ENCODE results near the gene HLA-DQB1.
"Not testable (repeated sequence)": the region's sequence is repeated elsewhere in the genome, so short reads cannot be mapped to it uniquely, and the experiment has no call there.

Gene HLA-DQB1

DNA sequence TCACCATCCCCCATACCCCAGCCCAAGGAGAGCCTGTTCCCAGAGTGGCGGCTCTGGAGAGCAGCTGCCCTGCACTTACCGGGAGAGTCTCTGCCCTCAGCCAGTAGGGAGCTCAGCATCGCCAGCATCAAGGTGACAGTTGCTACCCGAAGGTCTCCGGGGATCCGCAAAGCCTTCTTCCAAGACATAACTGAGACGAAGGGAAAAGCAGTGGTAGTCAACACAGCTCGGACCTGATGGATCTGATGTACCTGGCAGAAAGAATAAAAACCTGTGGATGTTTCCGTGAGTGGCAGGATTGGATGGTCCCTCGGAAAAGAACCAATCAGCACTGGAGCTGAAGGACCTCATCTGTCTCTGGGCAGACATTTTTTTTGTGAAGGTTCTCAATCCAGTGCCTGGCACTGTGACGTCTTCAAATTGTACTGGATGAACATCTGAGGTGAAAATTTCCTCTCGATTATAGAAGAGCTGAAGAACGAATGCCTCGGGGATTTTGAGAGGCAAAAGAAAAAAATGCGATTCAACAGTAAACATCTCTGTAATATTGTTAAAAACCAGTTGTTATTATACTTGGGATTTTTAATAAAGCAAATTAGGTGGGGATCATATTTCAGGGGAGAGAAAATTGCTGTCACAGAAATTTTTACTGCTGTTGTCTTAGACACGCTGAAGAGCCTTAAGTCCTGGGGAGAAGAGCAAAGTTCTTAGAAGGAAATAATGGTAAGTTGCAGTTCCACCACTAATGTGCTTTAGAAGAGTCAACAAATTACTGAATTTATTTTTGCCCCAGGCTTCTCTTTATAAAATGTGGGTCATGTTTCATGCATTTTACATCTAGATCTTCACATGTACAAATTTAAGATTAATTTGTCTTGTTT, at the start of gene HLA-DQB1:
Gene HLA-DQB1 (minus strand): TSS at position 238 of the 881 bp plus-strand sequence. CDS start 50 bp downstream, at position 188.
- H3K27me3 Mint-ChIP-seq = no peaks in the 10 kb centered on the region
- H3K36me3 Mint-ChIP-seq = peaks cover 31% of the 10 kb centered on the region
- H3K4me1 Mint-ChIP-seq = peaks cover 47% of the 10 kb centered on the region
- ATAC-seq (ENCODE audit: low read depth) (peak; percentile 59), DNase-seq (ENCODE audit: low spot score in 2 of 2) (peak; percentile 58 to 65)
- peak within 1 kb of the TSS; percentile 99 for H3K27ac Mint-ChIP-seq
- H3K9me3 Mint-ChIP-seq = no peaks in the 10 kb centered on the region
- H3K4me3 Mint-ChIP-seq = peak within 1 kb of the TSS; percentile 95

DNA sequence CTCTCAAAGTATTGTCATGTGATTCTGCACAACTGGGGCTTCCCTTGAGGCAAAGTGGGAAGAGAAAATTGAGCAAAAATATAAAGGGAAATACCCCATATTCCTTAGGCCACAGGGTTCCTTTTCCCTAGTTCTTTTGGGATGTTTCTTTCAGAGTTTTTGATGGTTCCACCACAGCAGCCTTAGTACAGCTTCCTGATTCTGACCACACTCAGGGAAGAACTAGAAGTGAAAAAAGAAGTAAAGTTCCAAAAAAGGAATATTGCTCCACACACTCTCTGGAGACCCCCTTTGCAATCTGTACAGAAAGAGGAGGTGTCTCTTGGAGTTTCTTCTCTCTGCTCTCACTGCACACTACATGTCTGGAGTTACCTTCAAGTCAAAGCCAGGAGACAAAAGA, 46.8 kb upstream of the HLA-DQB1 start:
- ATAC-seq (ENCODE audit: low read depth) = no peak
- Mint-ChIP-seq H3K27me3 (peaks cover 2% of the 10 kb centered on the region), H3K4me3 (no peak overlapping the region), H3K36me3 (no peaks in the 10 kb centered on the region), H3K27ac (no peak overlapping the region), H3K4me1 (no peaks in the 10 kb centered on the region), H3K9me3 (no peaks in the 10 kb centered on the region)
- DNase-seq (ENCODE audit: low spot score in 2 of 2) = no peak

DNA sequence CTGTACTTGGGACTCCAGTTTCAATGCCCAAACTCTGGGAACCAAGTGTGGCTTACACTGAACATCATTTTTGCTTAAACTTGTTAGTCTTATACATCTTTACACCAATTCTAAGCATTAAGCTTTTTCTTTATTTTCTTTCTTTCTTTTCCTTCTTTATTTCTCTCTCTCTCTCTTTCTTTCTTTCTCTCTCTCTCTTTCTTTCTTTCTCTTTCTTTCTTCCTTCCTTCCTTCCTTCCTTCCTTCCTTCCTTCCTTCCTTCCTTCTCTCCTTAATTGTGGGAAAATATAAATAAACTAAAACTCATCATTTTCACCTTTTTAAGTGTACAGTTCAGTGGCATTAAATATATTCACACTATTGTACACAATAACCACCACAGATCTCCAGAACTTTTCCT, 43.2 kb upstream of the HLA-DQB1 start:
- no peaks in the 10 kb centered on the region for H3K27me3 Mint-ChIP-seq
- ATAC-seq (ENCODE audit: low read depth) = no peak
- H3K4me1 Mint-ChIP-seq = no peaks in the 10 kb centered on the region
- no peak overlapping the region for H3K27ac Mint-ChIP-seq
- H3K36me3 Mint-ChIP-seq = peaks cover 2% of the 10 kb centered on the region
- H3K9me3 Mint-ChIP-seq = peaks cover 2% of the 10 kb centered on the region
- H3K4me3 Mint-ChIP-seq = no peak overlapping the region
- DNase-seq (ENCODE audit: low spot score in 2 of 2) = no peak

DNA sequence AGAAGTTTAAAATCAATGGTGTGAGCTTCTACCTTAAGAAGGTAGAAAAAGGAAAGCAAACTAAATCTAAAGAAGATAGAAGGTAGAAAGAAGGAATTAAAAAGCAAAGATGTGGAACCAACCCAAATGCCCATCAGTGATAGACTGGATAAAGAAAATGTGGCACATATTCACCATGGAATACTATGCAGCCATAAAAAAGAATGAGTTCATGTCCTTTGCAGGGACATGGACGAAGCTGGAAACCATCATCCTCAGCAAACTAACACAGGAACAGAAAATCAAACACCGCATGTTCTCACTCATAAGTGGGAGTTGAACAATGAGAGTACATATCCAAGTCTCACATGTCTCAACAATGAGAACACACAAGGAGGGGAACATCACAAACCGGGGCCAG, 38.7 kb upstream of the HLA-DQB1 start:
- not testable (repeated sequence) for H3K27me3 Mint-ChIP-seq; ATAC-seq (ENCODE audit: low read depth); H3K4me3 Mint-ChIP-seq; H3K27ac Mint-ChIP-seq; H3K36me3 Mint-ChIP-seq; H3K4me1 Mint-ChIP-seq; DNase-seq (ENCODE audit: low spot score in 2 of 2); H3K9me3 Mint-ChIP-seq

- DNase-seq (ENCODE audit: low spot score in 2 of 2) = no peak
- H3K36me3 Mint-ChIP-seq = peaks cover 2% of the 10 kb centered on the region
- peaks cover 6% of the 10 kb centered on the region for H3K4me1 Mint-ChIP-seq
- no peak overlapping the region for H3K4me3 Mint-ChIP-seq
- peaks cover 2% of the 10 kb centered on the region for H3K9me3 Mint-ChIP-seq
- ATAC-seq (ENCODE audit: low read depth) = no peak
- H3K27me3 Mint-ChIP-seq = peaks cover 1% of the 10 kb centered on the region
- H3K27ac Mint-ChIP-seq = peak overlapping the region; percentile 22
Measured at GRCh38 chr6:32703347-32703746, 36.9 kb upstream of the HLA-DQB1 start.

DNA sequence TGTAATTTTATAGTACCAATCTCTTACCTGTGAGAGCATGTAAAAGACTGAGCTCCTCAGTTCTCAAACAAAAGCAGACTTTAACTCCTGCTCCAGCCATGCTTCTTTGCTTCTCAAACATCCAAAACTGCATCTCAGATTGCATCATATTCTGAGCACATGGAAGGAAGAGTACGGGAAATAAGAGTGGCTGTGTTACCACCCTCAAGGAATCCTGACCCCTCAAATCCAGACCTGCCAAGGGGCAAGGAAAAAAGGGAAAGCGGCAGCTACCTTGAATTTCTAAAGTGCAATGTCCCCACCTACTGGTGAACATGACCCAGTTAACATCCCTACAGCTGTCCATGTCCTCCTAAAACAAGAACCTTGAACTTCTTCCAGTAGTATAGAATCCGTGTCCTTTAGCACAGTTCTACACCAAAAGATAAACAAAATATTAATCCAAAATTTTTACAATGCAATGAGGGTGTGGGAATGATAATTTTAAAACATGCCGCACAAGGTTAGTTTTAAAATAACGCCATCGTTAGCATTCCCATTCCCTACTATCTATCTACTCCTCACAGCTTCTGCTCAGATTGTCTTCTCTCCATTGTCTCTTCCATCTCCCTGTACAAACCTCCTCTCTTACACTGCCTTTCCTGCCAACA, 34.1 kb upstream of the HLA-DQB1 start:
- Mint-ChIP-seq H3K9me3 (peaks cover 2% of the 10 kb centered on the region), H3K4me3 (peak overlapping the region; percentile 64), H3K27ac (peak overlapping the region; percentile 45), H3K36me3 (peaks cover 2% of the 10 kb centered on the region), H3K27me3 (peaks cover 1% of the 10 kb centered on the region), H3K4me1 (peaks cover 8% of the 10 kb centered on the region)
- DNase-seq (ENCODE audit: low spot score in 2 of 2) (peak; percentile 56 to 61), ATAC-seq (ENCODE audit: low read depth) (peak; percentile 90)

DNA sequence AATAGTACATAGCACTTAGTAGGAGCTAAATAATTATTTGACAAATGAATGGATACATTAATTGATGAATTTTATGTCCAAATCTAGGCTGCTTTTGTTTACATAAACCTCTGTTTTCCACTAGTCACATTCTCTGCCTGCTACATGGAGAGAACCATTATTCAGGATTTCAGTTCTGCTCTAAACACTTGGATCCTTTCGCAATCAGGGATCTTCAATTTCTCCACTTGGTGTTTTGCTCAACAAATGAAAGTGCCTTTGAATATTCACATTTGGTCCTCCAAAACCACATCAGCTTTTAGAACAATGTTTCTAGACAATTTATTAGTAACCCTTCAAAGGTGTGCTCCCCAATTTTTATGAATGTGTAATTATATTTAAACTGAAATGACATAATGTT, 30.6 kb upstream of the HLA-DQB1 start:
- Mint-ChIP-seq H3K36me3 (no peaks in the 10 kb centered on the region), H3K4me3 (no peak overlapping the region), H3K4me1 (peaks cover 11% of the 10 kb centered on the region), H3K9me3 (no peaks in the 10 kb centered on the region), H3K27me3 (peaks cover 1% of the 10 kb centered on the region), H3K27ac (no peak overlapping the region)
- no peak for DNase-seq (ENCODE audit: low spot score in 2 of 2)
- no peak for ATAC-seq (ENCODE audit: low read depth)

DNA sequence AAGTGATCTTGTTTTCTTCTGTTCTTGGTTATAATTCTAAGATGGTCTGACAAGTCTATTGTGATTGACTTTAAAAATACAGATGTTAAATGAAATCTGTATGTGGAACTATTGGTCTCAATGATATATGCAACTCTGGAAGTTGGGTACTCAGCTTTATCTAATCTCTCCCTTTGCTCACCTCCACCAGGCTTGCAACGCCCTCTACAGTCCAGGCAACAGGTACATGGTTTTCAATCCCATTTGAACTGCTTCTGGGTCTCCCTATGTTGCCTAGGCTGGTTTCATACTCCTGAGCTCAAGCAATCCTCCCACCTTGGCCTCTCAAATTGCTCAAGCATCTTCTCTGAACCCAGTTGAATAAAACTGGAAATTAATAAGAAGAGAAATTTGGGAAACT, 25.6 kb upstream of the HLA-DQB1 start:
- Mint-ChIP-seq H3K27ac (peak overlapping the region; percentile 90), H3K36me3 (no peaks in the 10 kb centered on the region), H3K4me1 (peaks cover 20% of the 10 kb centered on the region), H3K9me3 (no peaks in the 10 kb centered on the region), H3K27me3 (no peaks in the 10 kb centered on the region), H3K4me3 (peak overlapping the region; percentile 18)
- ATAC-seq (ENCODE audit: low read depth) (peak; percentile 75), DNase-seq (ENCODE audit: low spot score in 2 of 2) (peak; percentile 55 to 61)

DNA sequence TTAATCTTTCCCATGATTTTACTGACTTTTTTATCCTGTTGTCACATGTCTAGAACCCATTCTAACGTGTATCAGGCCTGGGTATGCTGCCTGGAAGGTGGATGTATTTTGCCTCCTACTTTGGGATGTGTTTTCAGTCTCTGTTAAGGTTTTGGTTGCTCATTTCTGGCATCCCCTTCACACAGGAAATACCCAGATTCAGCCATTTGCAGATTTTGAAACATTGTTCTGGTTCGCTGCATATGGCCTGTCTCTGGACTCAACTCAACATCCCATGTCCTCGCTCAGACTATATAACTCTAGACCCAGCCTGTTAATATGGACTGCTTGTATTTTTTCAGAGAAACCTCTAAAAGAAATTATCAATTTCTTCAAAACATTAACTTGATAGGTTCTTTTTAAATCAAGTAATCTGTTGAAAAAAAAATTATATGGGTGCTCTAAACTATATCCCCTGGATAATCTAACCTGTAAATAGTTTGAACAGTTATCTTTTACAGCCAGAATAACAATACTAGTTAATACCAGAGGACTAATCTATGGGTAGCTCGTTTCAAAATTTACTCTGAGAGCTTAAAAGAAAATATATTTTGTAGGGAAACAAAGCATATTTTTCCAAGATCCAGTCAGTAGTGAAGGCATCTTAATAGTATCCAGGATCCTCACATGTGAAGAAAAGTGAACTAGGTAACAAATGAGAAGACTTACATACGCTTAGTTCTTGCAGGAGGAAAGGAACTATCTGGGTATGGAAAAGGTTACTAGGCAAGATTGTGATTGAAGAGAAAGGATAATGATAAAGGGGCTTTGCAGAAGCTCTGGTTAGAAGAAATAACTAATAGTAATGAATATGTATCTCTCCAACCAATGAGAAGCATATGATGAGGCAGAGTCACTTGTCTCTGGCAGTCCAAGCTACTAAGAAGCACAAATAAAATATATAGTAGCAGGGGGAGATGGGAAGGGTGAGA, 23.4 kb upstream of the HLA-DQB1 start:
- Mint-ChIP-seq H3K9me3 (peaks cover 2% of the 10 kb centered on the region), H3K4me3 (peak overlapping the region; percentile 78), H3K27me3 (no peaks in the 10 kb centered on the region), H3K4me1 (peaks cover 29% of the 10 kb centered on the region), H3K27ac (peak overlapping the region; percentile 99), H3K36me3 (peaks cover 2% of the 10 kb centered on the region)
- DNase-seq (ENCODE audit: low spot score in 2 of 2) = peak in 1 of 2 donors; percentile 58
- peak; percentile 63 for ATAC-seq (ENCODE audit: low read depth)

DNA sequence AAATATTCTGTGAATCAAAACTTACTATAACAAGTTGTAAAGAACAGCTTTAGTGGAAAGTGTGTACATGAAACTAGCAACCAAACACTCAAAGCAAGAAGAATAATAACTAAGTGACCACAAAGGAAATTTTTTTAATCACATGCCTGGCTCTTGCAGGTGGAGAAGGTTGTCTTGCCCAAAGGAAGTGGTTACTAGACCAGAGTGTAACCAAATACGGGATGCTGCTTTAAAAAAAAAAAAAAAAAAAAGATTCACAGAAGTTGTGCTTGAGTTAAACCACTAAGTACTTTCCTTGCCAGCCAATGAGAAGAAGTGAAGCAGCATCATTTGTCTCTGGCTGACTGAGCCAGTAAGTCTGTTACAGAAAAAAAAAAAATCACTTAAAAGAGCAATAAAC, 19.1 kb upstream of the HLA-DQB1 start:
- Mint-ChIP-seq H3K27me3 (no peaks in the 10 kb centered on the region), H3K4me1 (peaks cover 46% of the 10 kb centered on the region), H3K36me3 (peaks cover 10% of the 10 kb centered on the region), H3K27ac (peak overlapping the region; percentile 98), H3K4me3 (peak overlapping the region; percentile 78), H3K9me3 (peaks cover 2% of the 10 kb centered on the region)
- DNase-seq (ENCODE audit: low spot score in 2 of 2) (peak in 1 of 2 donors; percentile 51), ATAC-seq (ENCODE audit: low read depth) (peak; percentile 78)

DNA sequence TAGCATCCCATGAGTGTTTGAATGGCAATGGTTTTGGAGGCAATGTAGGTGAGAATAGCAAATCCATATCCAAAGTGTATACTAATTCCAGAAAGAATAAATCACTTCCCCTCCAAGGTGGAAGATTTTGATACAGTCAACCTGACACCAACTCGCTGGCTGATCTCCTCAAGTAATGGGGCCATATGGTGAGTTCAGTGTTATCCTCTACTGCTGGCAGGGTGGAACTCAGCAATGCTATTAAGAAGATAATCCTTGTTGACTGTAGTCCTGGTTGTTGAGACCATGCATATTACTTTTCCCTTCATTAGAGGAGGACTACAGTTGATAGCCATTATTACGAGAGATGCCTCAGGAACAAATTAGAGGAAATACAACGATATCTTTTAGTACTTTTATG, 17.8 kb upstream of the HLA-DQB1 start:
- Mint-ChIP-seq H3K36me3 (peaks cover 10% of the 10 kb centered on the region), H3K27me3 (no peaks in the 10 kb centered on the region), H3K9me3 (peaks cover 2% of the 10 kb centered on the region), H3K4me1 (peaks cover 41% of the 10 kb centered on the region), H3K4me3 (peak overlapping the region; percentile 28), H3K27ac (peak overlapping the region; percentile 98)
- ATAC-seq (ENCODE audit: low read depth) = no peak
- DNase-seq (ENCODE audit: low spot score in 2 of 2) = no peak

DNA sequence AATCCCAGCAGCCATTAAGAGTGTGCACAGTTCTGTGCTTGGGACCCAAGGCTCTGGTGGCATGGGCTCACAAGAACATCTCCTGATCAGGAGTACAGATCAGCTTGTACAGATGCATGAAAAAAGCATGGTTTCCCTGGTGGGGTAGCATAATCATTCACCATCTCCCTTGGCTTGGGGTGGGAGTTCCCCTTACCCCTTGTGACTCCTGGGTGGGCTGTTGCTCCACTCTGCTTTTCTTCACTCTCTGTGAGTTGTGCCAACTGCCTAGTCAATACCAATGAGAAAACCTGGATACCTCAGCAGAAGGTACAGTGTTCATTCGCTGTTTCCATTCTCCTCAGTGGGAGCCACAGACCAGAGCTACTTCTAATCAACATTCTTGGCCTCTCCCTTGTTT, 13.6 kb upstream of the HLA-DQB1 start:
- Mint-ChIP-seq H3K9me3 (no peaks in the 10 kb centered on the region), H3K27ac (peak overlapping the region; percentile 77), H3K36me3 (peaks cover 9% of the 10 kb centered on the region), H3K4me3 (no peak overlapping the region), H3K4me1 (peaks cover 28% of the 10 kb centered on the region), H3K27me3 (no peaks in the 10 kb centered on the region)
- ATAC-seq (ENCODE audit: low read depth) (no peak), DNase-seq (ENCODE audit: low spot score in 2 of 2) (no peak)

DNA sequence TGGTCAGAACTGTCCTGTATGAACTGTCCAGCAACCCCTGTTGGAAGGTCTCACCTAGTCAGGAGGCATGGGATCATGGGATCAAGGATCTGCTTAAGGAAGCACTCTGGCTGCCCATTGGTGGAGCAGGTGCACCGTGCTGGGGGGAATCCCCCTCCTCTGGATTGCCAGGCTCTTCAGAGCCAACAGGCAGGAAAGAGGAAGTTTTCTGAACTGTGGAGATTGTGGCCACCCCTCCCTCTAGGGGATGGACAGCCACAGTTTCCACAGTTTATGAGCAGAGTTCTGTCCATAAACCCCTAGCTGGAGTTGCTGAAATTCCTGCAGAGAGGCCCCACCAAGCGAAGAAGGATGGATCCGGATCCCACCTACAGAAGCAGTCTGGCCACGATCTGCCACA, 13.0 kb upstream of the HLA-DQB1 start:
- ATAC-seq (ENCODE audit: low read depth) = no peak
- Mint-ChIP-seq H3K9me3 (no peaks in the 10 kb centered on the region), H3K4me3 (no peak overlapping the region), H3K27me3 (no peaks in the 10 kb centered on the region), H3K36me3 (peaks cover 9% of the 10 kb centered on the region), H3K4me1 (peaks cover 25% of the 10 kb centered on the region), H3K27ac (no peak overlapping the region)
- no peak for DNase-seq (ENCODE audit: low spot score in 2 of 2)
